Upper lobe of left lung (tissue), 4 donors: Measurements from ENCODE around the gene DBNDD2.
A peak's percentile ranks its signal among the peaks of the same experiment; 100 is the strongest.

Experiments
- CTCF ChIP-seq, 6 experiments: fragments of 450-650 bp in 4 of 6; fragments of 200-600 bp in 2 of 6; sonication (generic) in 2 of 6; IDR thresholded peaks; one replicate each; pipeline ENCODE4 v1.5.1; 2016 to 2019; ENCODE audit warnings: antibody characterized with exemption in 6 of 6
- EP300 ChIP-seq, 4 donors: sonication (generic); formaldehyde crosslinking; IDR thresholded peaks; one replicate each; pipeline ENCODE4 v1.5.1; 2017; ENCODE audit warnings: antibody characterized with exemption in 4 of 4, control low read depth in 2 of 4
- POLR2A ChIP-seq, 4 donors: fragments of 450-650 bp; IDR thresholded peaks; one replicate each; pipeline ENCODE4 v1.5.1; 2016 to 2017; ENCODE audit warnings: antibody characterized with exemption in 4 of 4, mild to moderate bottlenecking in 2 of 4
- POLR2AphosphoS5 ChIP-seq, 2 donors: sonication (generic); formaldehyde crosslinking; IDR thresholded peaks; one replicate each; pipeline ENCODE4 v1.5.1; 2017; ENCODE audit warnings: antibody characterized with exemption in 2 of 2

- TF ChIP-seq POLR2A (IDR thresholded peaks at IDR 0.05) (peak in 2 of 4 donors; percentile 21 to 34), CTCF (IDR thresholded peaks at IDR 0.05) (peak; percentile 93 to 99 (median 98)), POLR2AphosphoS5 (IDR thresholded peaks at IDR 0.05) (peak; percentile 18 to 62), EP300 (IDR thresholded peaks at IDR 0.05) (no peak)
These were observed 28.8 kb downstream of the DBNDD2 start for GRCh38 chr20:45436732-45437485.
